ENCODE results near the gene HPS1.

- TF ChIP-seq CTCF (IDR thresholded peaks at IDR 0.05) (no peak), POLR2A (IDR thresholded peaks at IDR 0.05) (no peak), POLR2AphosphoS5 (IDR thresholded peaks at IDR 0.05) (no peak)
These were observed 50.4 kb downstream of the HPS1 start for GRCh38 chr10:98396096-98397063.
